M059J (cell line): ENCODE data around the gene VSTM4. TPM values are rescaled to one million over a fixed set of nuclear protein-coding genes. Genes with fewer than 3 reads are reported as not detected.
A peak's percentile ranks its signal among the peaks of the same experiment; 100 is the strongest.

Experiments
- DNase-seq: peaks from one replicate; pipeline ENCODE4 v3.0.0-alpha.2; 2012; ENCODE audit warnings: low read depth
- total RNA-seq: library from RNA; depleted of rRNA; stranded (reverse); fragments of >200 nt; shearing (Covaris generic); gene quantifications from 2 replicates; pipeline ENCODE4 v1.2.3, GENCODE V29; 2014

Gene VSTM4
- total RNA-seq, 1 experiment from 2014 or later: not detected

DNA sequence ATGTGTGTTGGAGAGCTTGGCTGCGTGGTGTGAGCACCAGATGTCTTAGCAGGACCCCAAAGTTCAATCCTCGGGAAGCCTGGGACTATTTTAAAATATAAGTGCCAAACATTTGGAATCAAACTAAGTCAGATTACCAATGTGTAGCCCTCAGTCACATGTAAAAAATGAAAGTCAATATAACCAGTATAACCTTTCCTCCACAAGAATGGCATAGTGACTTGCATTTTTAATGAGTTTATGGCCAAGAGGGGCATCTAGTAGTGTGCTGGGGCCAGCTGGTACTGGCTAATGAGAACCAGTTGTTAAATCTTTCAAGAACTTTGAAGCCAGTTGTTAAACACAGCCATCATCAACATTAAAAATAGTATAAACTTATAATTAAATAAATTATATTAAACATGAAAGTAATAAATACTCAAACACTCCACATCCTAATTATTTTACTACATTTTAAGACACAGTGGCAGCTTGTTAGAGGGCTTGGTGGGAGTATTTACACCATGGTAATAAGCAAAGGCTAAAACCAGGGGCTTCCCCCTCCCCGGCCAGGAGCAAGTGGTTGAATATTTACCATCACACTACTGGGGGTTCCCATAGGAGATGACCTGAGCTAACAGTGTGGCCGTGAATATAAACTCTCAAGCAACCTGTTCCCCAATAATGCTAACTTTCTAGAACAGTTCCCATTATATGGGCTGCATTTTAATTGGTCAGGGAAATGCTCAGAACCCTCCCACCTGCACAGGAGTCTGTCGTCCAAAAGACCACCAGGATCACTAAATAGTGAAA, 26.4 kb upstream of the VSTM4 start:
- DNase-seq: no peak

DNA sequence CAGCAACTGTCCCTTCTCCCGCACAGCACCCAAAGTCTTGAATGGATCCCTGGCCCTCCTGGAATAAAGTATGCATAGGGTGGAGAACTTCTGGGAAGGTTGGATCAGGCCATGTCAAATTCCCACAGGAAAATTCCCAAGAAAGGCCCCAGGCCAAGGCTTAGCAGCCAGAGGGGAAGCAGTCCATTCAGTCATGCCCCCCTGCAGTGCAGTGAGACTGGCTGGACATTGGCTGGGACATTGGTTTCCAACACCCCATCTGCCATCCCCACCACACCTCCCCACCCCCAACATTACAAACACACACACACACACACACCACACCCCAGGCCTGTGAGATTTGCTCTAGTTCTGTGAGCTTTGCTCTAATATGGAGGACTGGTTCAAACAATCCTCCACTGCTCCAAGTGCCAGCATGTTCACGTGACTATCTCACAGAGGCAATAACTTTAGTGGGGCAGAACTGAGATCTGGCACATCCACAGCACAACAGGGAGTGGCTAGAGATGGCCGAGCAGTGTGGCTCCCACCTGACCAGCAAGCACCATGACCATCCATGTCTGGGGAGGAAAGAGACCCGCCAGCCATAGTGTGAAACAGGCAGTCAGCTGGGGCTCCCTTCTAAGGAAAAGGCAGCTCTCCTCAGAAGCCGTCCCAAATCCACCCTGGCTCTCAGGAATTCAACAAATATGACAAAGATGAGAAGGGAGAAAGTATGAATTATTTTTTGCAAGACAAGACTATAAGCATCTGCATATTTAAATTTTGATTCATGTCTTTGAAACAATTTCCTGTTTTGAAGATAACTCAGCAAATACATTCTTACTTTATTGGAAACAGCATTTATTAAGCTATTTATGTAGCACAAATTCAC, 25.2 kb upstream of the VSTM4 start:
- DNase-seq: peak; percentile 11

DNA sequence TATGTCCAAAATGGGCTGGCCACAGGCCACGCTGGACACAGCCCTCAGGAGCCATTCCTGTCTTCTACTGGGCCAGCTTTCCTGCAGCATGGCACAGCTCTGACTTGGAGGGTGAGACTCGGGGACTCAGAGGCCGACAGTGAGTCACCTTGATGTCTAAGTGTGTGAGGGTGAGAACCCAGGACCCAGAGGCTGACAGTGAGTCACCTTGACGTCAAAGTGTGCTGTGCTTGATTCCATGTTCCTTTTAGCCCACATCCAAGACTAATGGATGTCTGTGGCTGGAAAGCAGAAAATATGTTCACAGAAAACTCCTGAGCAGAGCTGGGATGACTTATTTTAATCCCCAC, 24.5 kb upstream of the VSTM4 start:
- DNase-seq: peak; percentile 97

DNA sequence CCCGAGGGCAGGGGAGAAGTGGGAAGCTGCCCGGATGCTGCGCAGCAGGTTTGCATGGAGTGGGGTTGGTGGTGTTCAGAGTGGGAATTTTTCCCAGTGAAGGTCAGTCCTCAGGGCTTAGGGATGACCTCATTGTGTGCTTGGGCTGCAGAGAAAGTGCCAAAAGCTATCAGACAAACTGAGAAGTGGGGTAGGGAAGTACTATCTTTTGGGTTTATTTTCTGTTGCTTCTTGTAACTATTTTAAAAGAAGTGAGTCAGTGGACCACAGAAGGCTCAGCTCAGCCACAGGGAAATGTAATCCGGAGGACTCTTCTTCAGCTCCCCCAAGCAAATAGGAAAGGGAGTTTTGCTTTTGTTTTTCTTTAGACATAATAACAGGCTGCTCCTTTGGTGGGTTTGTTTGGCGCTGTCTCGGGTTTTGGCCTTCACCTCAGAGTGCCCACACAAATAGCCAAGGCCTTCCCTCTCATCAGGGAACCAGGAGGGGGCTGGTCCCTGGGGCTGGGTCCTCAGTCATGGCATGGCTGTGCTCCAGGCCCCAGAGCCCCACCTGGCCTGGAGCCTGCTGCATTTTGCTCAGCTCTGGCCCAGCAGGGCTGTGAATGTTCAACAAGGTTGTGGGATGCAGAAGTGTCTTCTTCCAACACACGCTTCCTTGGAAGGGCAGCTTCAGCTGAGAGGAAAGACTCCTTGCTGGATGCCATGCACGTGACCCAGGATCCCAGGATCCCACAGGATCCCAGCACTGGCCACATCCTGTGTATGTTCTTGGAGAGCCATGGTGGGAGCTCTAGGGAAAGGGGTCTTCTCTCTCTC, 23.9 kb upstream of the VSTM4 start:
- peak; percentile 88 for DNase-seq

DNA sequence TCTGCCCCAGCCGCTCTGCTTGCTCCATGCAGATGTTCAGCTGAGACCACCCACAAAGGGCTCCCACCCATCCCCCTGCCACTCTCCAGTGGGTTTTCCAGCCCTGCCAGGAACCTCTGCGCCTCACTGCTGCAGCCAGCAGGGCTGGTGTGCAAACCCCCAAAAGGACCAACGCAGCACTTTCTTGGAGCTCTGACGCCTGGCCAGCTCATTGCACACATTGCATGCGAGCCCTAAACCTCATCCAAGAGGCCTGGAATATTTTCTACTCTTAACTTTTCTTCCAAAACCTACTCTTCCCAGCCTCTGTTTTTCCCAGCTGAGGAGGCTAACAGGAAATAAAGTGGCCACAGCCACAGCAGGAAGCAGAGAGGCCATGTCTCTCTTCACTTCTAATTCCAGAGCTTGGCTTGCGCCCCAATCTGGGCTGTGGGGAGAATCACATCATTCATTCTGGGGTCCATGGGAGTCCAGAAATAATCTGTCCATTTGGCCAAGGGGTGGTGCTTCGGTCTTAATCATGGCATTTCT, 23.1 kb upstream of the VSTM4 start:
- DNase-seq: peak; percentile 56

DNA sequence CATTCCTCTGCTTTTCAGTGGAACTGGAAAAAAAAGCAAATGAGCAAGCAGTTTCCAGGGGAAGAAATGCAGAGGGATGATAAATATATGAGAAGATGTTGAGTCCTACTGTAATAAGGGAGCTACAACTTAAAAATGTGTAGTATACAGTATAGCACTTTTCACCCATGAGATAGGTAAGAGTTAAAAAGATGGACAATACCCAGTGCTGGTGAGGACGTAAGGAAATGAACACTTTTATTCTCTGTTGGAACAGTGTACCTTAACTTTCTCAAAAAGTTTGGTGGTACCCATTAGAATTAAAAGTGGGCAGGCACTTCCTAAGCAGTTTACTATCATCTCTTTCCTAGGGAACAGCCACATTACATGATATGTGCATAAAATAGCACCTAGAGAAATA, 21.2 kb upstream of the VSTM4 start:
- DNase-seq: no peak

DNA sequence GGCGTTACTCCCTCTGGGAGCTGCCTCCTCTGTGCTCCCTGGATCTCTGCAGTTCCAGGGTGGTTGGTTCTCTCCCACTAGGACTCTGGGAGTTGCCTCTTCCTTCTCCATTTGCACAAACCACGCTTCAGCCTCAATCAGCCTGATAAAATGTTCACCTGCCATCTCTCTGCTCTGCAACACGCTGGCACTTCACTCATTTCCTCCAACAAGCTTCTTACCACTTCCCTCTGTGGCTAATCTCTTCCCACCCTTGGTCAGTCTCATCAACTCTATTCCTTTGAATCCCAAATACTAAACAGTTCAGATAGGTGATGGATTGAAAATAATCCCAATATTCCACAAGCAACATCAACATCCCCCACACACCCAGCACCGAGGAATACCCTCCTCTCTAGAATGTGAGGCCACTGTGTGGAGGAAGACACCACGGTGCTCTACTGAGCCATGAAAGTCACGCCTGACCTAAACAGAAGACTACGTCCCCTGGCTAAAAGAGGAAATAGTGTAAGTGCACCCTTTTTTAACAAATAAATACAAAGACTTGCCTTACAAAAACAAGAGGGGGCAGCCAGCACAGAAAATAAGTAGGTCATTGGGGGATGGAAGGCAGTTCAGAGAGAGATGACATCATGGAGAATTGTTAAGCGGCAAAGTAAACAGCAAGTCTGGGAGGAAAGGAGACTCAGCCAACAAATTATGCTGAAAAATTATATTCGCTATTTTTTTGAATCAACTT, 20.4 kb upstream of the VSTM4 start:
- no peak for DNase-seq

DNA sequence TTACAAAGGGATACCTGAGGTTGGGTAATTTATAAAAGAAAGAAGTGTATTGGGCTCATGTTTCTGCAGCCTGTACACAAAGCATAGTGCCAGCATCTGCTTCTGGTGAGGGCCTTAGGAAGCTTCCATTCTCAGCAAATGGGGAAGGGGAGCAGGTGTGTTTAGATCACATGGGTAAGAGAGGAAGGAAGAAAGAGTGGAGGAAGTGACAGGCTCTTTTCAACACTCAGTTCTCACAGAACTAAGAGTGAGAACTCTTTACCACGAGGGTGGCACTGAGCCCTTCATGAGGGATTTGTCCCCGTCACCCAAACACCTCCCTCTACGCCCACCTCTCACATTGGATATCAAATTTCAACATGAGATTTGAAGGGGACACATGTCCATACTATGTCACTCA, 19.0 kb upstream of the VSTM4 start:
- no peak for DNase-seq

DNA sequence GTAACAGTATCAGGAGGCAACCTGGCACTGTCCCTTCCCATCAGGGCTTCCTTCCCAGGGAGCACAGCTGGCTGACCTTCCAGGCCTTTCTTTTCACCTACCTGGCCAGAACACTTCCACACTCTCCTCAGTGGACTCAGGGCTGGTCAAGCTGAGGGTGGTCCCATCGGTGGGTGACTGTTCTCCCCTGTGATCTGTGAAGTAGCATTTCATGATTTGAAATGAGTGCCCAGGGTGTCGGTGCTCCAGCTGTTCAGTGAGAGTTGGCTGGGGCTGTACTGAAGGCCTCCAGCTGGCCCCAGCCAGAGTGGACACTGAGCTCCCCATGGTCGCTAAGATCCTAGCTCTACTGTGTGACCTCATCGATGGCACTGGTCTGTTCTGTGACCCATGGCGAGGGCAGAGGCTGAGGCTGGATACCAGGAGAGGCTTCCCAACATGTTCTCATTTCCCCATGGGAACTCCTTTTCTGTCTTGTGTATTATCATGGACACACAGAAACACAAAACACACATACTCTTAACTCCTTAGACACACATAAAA, 18.5 kb upstream of the VSTM4 start, which contains the start of gene FAM170B:
Gene FAM170B, minus strand, starts transcription at position 316 of the 543 bp plus-strand sequence. Its CDS starts 103 bp downstream, at position 213.
- DNase-seq: no peak

DNA sequence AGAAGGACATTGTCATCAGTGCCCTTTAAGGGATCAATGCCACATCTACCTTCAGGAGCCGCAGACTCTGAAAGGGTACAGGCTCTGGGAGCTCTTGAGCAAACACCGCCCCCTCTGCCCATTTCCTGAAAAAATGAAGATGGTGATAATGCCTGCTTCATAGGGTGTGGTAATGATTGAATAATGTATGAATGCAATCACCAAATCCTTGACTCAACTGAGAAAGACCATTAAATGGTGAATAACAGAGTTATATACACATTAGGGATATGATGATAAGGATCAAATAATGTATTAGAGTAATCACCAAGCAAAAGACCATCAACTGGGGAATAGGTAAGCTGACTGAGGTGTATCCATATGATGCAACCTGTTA, 17.0 kb upstream of the VSTM4 start:
- no peak for DNase-seq

DNA sequence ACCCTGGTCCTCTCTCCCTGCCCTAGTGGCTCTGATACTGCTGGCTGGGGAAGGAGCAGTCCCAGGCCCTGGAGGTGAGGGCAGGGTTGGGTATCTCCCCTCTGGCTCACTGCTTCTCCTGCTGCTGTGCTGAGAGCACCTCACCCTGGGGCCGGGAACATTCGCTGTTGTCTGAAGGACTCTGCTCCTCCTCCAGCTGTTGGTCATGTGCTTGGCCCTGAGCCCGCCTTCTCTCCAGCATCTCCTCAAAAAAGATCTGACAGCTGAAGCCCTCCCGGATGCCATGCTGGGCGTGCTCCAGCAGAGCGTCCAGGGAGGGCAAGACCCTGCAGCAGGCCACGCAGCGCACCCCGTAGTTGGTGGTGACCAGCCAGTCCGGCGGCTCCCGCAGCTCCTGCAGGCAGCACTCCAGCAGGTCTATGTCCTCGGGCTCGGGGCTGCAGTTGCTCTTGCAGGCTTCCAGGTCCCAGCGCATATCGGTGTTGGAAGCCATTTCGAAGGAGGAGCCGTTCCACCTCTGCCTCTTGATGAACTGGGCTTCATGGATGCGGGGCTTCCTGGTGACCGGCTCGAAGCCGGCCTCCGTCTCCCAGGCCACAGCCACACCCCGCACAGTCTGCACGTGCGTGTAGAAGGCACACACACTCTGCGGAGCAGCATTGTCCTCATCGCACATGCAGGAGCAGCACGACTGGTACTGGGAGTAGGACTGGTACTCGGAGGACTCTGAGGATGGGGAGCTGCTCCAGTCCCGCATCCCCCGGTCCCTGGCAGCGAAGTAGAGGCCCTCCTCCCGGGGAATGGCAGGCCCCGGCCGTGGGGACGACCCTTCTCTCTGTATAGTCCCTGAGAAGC, 16.4 kb upstream of the VSTM4 start:
- DNase-seq: no peak

DNA sequence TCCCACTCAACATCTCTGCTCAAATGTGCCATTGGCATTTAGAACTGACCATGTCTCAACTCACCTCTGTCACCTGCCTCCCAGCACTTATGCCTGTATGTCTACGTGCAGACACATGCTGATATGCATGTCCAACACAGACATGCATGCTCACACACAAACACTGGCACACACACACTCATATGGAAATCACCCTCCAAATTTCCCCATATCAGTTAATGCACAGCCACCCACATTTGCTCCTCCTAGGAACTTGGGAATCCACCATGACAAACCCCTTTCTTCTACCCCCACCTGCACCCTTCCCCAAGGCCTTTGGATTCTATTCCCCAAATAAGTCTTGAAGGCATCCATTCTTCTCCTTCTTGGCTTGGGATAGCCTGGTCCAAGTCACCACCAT, 14.1 kb upstream of the VSTM4 start:
- no peak for DNase-seq

DNA sequence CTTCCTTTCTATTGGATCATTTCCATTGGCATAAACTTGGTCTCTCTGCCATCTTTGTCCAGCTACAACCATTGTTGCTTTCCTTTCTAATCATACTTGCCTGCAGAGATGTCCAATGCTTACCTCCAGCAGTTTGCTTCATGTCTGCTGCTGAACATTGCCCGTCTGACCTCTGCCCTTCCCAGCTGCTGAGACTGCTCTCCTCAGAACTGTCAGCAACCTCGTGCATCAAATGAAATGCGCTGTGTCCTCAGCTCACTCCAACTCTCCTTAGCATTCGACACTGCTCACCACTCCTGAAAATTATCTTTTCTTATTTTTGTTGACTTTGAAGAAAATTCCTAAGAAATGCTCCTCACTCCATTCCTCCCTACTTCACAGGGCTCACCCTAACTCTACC, 13.5 kb upstream of the VSTM4 start:
- DNase-seq: no peak

DNA sequence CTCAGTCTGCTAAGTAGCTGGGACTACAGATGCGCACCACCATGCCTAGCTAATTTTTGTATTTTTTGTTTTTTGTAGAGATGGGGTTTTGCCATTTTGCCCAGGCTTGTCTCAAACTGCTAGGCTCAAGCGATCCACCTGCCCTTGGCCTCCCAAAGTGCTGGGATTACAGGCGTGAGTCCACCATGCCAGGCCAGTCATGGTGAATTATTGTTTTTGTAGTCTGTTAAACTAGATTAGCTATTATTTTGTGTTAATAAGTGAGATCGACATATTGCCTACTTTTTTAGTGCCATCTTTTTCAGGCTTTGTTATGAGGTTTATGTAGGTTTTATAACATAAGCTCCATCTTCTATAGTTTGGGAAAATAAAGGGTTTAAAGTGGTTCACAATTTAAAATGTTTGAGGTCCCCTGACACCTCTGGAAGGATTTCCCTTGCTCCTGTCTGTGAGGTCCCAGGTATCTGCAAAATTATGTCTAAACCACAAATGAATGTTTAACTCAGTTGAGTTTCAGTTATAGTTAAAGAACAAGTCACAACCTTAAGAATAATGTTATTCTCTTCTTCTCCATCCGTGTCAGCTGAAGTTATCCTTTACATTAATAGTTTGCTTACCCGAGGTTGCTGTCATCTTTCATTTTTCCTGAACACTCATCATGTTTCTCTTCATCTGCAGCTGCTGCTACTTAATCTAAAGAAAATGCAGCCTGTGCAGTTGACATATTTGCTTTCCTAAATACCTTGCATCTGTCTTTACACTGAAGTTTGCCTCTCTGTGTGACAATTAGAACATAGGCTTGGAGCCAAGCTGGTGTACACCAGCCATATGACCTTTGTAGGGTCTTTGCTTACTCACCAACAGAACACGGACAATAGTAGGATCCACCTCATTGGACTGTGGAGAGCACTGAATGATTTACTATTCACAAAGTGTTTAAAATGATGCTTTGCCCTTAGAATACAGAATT, 8.9 kb upstream of the VSTM4 start:
- no peak for DNase-seq

DNA sequence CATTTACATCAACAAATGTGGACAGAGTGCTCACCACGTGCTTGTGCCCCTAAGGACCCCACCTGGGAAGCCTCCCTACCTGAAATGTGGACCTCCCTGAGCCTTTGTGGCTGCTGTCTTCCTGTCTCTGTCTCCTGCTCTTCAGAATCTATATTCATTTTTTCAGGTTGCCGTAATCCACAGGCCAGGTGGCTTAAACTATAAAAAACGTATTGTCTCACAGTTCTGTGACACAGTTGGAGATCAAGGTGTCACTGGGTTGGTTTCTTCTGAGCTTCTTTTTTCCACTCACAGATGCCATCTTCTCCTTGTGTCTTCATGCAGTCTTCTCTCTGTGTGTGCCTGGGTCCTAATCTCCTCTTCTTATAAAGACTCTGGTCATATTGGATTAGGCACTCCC, 5.6 kb upstream of the VSTM4 start:
- DNase-seq: no peak

DNA sequence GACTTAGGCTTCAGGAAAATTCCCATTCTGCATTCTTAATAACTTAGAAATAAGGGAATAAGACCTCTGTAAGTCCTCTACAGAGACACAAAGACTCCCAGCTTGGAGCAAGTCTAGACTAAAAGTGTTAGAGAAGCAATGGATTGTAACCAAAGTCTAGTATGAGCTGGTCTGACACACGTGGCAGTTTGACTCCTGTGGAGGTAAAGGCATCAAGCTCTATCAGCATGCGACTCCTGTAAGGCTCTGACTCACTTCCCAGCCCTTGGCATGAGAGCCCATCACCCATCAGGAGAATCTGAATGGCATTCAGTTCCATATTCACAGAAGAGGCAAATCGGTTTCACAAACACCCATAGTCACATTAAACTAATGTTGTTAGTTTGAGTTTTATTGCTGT, 4.4 kb upstream of the VSTM4 start:
- DNase-seq: peak; percentile 42

DNA sequence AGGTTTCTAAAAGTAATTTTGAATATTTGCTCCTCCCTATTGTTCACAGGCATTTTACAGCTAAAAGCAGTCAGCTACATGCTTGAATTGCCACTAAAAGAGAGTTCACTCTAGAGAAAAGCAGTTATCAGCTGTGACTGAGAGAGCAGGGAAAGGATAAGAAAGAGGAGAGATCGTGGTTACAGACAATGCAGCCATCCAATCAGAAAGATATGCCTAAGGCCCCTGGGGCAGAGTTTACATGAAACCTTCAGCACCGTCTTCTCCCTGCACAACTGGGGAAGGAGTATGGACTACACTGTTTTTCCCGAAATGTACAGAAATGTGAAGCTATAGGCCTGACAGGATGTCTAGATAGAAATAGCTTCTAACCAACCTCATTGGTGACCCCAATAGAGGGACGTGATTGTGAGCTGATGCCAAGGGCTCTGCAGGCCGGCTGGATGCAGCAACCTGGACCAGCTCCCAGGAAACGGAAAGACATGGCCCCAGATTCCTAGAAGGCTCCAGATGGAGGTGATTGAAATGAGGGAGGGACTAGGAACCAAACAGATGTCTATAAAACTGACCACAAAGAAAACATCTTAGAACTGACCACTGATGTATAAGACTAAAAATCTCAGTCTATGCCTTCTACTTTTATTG, 3.2 kb upstream of the VSTM4 start:
- no peak for DNase-seq

DNA sequence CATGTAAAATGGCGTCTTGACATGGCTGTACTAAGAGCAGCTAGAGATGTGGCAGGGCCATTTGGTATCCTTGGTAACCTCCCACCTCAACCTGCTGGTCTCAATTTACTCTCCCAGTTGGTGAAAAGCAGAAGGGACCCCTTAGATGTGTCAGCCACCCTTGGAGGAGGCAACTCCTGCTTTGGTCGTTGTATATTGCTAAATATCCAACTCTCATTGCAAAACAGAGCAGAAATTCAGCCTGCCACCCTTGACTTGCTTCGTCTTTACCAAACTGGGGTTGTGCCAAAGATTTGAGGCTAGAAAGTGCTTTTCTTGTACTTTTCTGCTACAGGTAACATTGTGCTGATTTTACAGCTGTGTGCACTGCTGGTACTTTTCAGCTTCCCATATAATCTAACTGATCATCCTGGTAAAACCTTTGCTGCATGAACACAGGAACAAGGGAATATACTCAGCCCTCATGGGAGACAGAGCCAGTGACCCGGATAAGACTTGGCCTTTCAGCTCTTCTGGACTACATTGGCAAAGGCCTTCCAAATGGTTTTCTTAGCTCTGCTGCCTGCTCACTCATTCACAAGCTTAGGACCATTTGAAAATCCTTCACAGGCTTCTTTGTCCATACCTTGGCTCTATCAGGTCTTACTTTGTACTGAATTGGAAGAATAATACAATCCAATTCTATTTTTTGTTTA, 2.2 kb upstream of the VSTM4 start:
- DNase-seq: no peak
